CD14-positive monocyte (primary cell): Measurements from ENCODE around the gene LAMA4. TPM values are rescaled to one million over a fixed set of nuclear protein-coding genes. Genes with fewer than 3 reads are reported as not detected.

Experiments
- DNase-seq, 3 donors: peaks; one replicate each; pipeline ENCODE4 v3.0.0-alpha.2; 2011 to 2022
- H2AFZ ChIP-seq: 2 replicates; pipeline ENCODE4 v1.6.0; 2012; ENCODE audit warnings: mild to moderate bottlenecking, low read depth, low read length, inconsistent platforms; ENCODE audit not compliant: insufficient read depth, poor library complexity, severe bottlenecking
- H3K27ac ChIP-seq, 2 donors: 1 replicate in 1 of 2; 2 replicates in 1 of 2; pipeline ENCODE4 v1.5.1; 2012 to 2013; ENCODE audit warnings: low read length in 2 of 2, control low read depth in 1 of 2, inconsistent platforms in 1 of 2, low read depth in 1 of 2, mild to moderate bottlenecking in 1 of 2
- H3K27me3 ChIP-seq, 2 donors: one replicate each; pipeline versions ENCODE4 v1.6.0 to v1.6.1; 2011 to 2013; ENCODE audit warnings: low read length in 2 of 2; ENCODE audit not compliant: control insufficient read depth in 2 of 2, insufficient read depth in 2 of 2
- H3K36me3 ChIP-seq, 2 donors: replicated peaks in 1 of 2; 1 replicate in 1 of 2; 2 replicates in 1 of 2; pipeline versions ENCODE4 v1.5.1 to v1.6.1; 2012 to 2013; ENCODE audit warnings: low read length in 2 of 2, control low read depth in 1 of 2, inconsistent platforms in 1 of 2, mild to moderate bottlenecking in 1 of 2; ENCODE audit not compliant: insufficient read depth in 2 of 2, control insufficient read depth in 1 of 2
- H3K4me1 ChIP-seq, 2 donors: 1 replicate in 1 of 2; 2 replicates in 1 of 2; pipeline versions ENCODE4 v1.5.1 to v1.6.1; 2012 to 2013; ENCODE audit warnings: low read length in 2 of 2, control low read depth in 1 of 2, inconsistent platforms in 1 of 2, mild to moderate bottlenecking in 1 of 2, moderate library complexity in 1 of 2; ENCODE audit not compliant: insufficient read depth in 2 of 2, control insufficient read depth in 1 of 2
- H3K4me2 ChIP-seq: replicated peaks from 2 replicates; pipeline ENCODE3; 2012; ENCODE audit warnings: low read length, moderate library complexity, mild to moderate bottlenecking; ENCODE audit not compliant: poor library complexity, severe bottlenecking; ENCODE audit errors: extremely low read depth
- H3K4me3 ChIP-seq, 3 experiments: fragments of 200-600 bp in 1 of 3; sonication (generic) in 1 of 3; replicated peaks in 1 of 3; 1 replicate in 2 of 3; 2 replicates in 1 of 3; pipeline ENCODE4 v1.5.1; 2011 to 2013; ENCODE audit warnings: low read length in 3 of 3, mild to moderate bottlenecking in 3 of 3, control low read depth in 2 of 3, low read depth in 2 of 3, inconsistent platforms in 1 of 3, moderate library complexity in 1 of 3
- H3K79me2 ChIP-seq: 2 replicates; pipeline ENCODE4 v1.6.0; 2012; ENCODE audit warnings: mild to moderate bottlenecking, control low read depth, inconsistent platforms, low read length, moderate library complexity; ENCODE audit not compliant: insufficient read depth
- H3K9ac ChIP-seq: 2 replicates; pipeline ENCODE4 v1.6.0; 2017; ENCODE audit warnings: low read length, mild to moderate bottlenecking; ENCODE audit not compliant: insufficient read depth, poor library complexity, severe bottlenecking
- H3K9me3 ChIP-seq, 2 donors: replicated peaks in 1 of 2; 1 replicate in 1 of 2; 2 replicates in 1 of 2; pipeline versions ENCODE4 v1.5.1 to v1.6.1; 2012 to 2013; ENCODE audit warnings: low read length in 2 of 2, control low read depth in 1 of 2; ENCODE audit not compliant: control insufficient read depth in 1 of 2, insufficient read depth in 1 of 2
- H4K20me1 ChIP-seq: 2 replicates; pipeline ENCODE4 v1.6.0; 2012; ENCODE audit warnings: mild to moderate bottlenecking, low read length, control low read depth, moderate library complexity; ENCODE audit not compliant: insufficient read depth
- H3K27ac Mint-ChIP-seq, 7 donors: one replicate each; pipeline ENCODE4 v1.8.0; 2020; ENCODE audit warnings: mild to moderate bottlenecking in 7 of 7, mixed read lengths in 7 of 7, moderate library complexity in 6 of 7, inconsistent platforms in 2 of 7
- H3K27me3 Mint-ChIP-seq, 3 donors: one replicate each; pipeline ENCODE4 v1.8.0; 2021 to 2022; ENCODE audit warnings: low read depth in 3 of 3, mild to moderate bottlenecking in 3 of 3, mixed read lengths in 3 of 3, moderate library complexity in 3 of 3, inconsistent platforms in 1 of 3
- H3K36me3 Mint-ChIP-seq, 2 donors: one replicate each; pipeline ENCODE4 v1.8.0; 2020; ENCODE audit warnings: mixed read lengths in 2 of 2, inconsistent platforms in 1 of 2, mild to moderate bottlenecking in 1 of 2
- H3K4me1 Mint-ChIP-seq: one replicate; pipeline ENCODE4 v1.8.0; 2020; ENCODE audit warnings: mild to moderate bottlenecking, mixed read lengths
- H3K4me3 Mint-ChIP-seq, 2 donors: one replicate each; pipeline ENCODE4 v1.8.0; 2020; ENCODE audit warnings: mild to moderate bottlenecking in 2 of 2, mixed read lengths in 2 of 2, moderate library complexity in 1 of 2
- H3K9me3 Mint-ChIP-seq, 7 donors: one replicate each; pipeline ENCODE4 v1.8.0; 2020 to 2022; ENCODE audit warnings: mixed read lengths in 7 of 7, mild to moderate bottlenecking in 6 of 7, moderate library complexity in 6 of 7, inconsistent platforms in 2 of 7
- WGBS: methylation state at CpG from one replicate; pipeline ENCODE4 v1.1.5; 2013; ENCODE audit warnings: missing lambda C conversion rate; ENCODE audit not compliant: insufficient coverage; 5-methylcytosine and 5-hydroxymethylcytosine counted together
- intact Hi-C, 2 donors: fragments of 100-400 bp; cut with micrococcal nuclease; formaldehyde crosslinking; loops; one replicate each; pipeline versions ENCODE4 v1.15.0 to v1.15.1; 2023
- polyA plus RNA-seq, 3 donors: library from polyadenylated mRNA; depleted of rRNA in 1 of 3; unstranded in 2 of 3; stranded (reverse) in 1 of 3; fragments of 300-500 nt in 2 of 3; fragments of >200 nt in 1 of 3; fragmentation: Illumina TruSeq in 2 of 3; gene quantifications; 1 replicate in 2 of 3; 2 replicates in 1 of 3; pipeline ENCODE4 v1.2.3, GENCODE V29; 2012 to 2021
- TF ChIP-seq, protein P1 (sequence below): fragments of 200-600 bp; IDR thresholded peaks from one replicate; pipeline ENCODE4 v1.8.0; 2022; ENCODE audit warnings: antibody characterized with exemption, mild to moderate bottlenecking

Gene LAMA4
- polyA plus RNA-seq, 3 donors, result not detected

DNA sequence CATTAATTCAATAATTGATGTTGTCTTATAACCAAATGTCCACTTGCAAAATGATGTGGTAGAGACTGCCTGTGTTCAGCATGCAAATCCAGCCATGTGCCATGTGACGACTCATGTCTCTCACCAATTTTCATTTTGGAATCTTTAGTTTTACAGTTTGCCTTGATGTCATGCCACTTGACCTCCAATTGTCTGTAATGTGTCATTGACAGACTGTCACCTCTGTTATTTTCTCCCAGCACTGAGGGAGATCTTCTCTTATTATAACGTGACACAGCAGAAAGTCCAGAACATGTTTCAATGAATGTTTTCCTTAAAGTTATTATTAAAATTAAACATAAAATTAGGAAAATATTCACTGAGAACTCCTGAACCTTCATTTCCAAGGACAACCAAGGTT is 56.7 kb downstream of the LAMA4 start:
- peaks cover 0 to 4% of the 10 kb centered on the region in 2 donors for H3K9me3 ChIP-seq
- TF ChIP-seq, protein P1, sequence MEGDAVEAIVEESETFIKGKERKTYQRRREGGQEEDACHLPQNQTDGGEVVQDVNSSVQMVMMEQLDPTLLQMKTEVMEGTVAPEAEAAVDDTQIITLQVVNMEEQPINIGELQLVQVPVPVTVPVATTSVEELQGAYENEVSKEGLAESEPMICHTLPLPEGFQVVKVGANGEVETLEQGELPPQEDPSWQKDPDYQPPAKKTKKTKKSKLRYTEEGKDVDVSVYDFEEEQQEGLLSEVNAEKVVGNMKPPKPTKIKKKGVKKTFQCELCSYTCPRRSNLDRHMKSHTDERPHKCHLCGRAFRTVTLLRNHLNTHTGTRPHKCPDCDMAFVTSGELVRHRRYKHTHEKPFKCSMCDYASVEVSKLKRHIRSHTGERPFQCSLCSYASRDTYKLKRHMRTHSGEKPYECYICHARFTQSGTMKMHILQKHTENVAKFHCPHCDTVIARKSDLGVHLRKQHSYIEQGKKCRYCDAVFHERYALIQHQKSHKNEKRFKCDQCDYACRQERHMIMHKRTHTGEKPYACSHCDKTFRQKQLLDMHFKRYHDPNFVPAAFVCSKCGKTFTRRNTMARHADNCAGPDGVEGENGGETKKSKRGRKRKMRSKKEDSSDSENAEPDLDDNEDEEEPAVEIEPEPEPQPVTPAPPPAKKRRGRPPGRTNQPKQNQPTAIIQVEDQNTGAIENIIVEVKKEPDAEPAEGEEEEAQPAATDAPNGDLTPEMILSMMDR, result no peak
- H3K4me1 ChIP-seq, result no peaks in the 10 kb centered on the region
- no peaks in the 10 kb centered on the region for H3K27me3 ChIP-seq
- H2AFZ ChIP-seq, result no peak overlapping the region
- no peak overlapping the region for H3K4me2 ChIP-seq
- H3K4me1 Mint-ChIP-seq, result no peaks in the 10 kb centered on the region
- WGBS, result 100% methylated on average over 1 of the region's 2 CpGs
- no peak for DNase-seq
- H4K20me1 ChIP-seq, result no peaks in the 10 kb centered on the region
- H3K27ac Mint-ChIP-seq, result peak overlapping the region in 1 of 7 donors; percentile 22
- H3K9ac ChIP-seq, result no peak overlapping the region
- no peak overlapping the region for H3K4me3 Mint-ChIP-seq
- H3K9me3 Mint-ChIP-seq, result peaks cover 0 to 5% (median 2%) of the 10 kb centered on the region in 7 donors
- H3K27me3 Mint-ChIP-seq, result peaks cover 0 to 4% (median 2%) of the 10 kb centered on the region in 3 donors
- H3K27ac ChIP-seq, result no peak overlapping the region
- no peaks in the 10 kb centered on the region for H3K36me3 ChIP-seq
- no peak overlapping the region for H3K4me3 ChIP-seq
- no peaks in the 10 kb centered on the region for H3K36me3 Mint-ChIP-seq
- H3K79me2 ChIP-seq, result no peaks in the 10 kb centered on the region
- intact Hi-C loops, result no loop called here

DNA sequence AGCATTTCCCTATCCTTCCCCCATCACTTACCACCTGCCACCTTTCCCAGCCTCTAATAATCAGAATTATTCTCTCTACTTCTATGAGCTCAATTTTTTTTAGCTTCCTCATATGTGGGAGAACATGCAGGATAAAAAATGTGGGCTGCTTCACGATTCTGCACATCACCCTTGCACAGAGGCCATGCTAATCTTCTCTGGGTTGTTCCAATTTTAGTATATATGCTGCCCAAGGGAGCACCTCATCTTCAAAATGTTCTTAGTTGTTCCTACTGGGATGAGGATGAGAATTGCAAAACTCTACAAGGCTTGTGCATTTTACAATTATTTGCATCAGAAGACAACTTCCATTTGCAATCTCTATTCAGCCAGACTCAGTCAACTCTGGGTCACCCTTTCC is 58.1 kb downstream of the LAMA4 start:
- no CpG with 5 or more reads among the region's 1 CpG for WGBS
- intact Hi-C loops, result no loop called here

More for the DNA sequence above, 58.1 kb downstream of the LAMA4 start:
- peaks cover 0 to 5% (median 2%) of the 10 kb centered on the region in 7 donors for H3K9me3 Mint-ChIP-seq
- no peaks in the 10 kb centered on the region for H3K36me3 ChIP-seq
- H3K4me3 Mint-ChIP-seq, result no peak overlapping the region
- H3K9me3 ChIP-seq, result peaks cover 0 to 4% of the 10 kb centered on the region in 2 donors
- H3K36me3 Mint-ChIP-seq, result no peaks in the 10 kb centered on the region
- no peak for DNase-seq
- no peaks in the 10 kb centered on the region for H3K27me3 ChIP-seq
- H4K20me1 ChIP-seq, result no peaks in the 10 kb centered on the region
- H3K27me3 Mint-ChIP-seq, result peaks cover 0 to 2% (median 0%) of the 10 kb centered on the region in 3 donors
- H3K9ac ChIP-seq, result no peak overlapping the region
- no peak overlapping the region for H3K4me3 ChIP-seq
- H3K4me1 Mint-ChIP-seq, result no peaks in the 10 kb centered on the region
- H3K27ac Mint-ChIP-seq, result no peak overlapping the region
- H3K4me2 ChIP-seq, result no peak overlapping the region
- H3K27ac ChIP-seq, result no peak overlapping the region
- TF ChIP-seq, protein P1, result no peak
- H3K79me2 ChIP-seq, result no peaks in the 10 kb centered on the region
- H2AFZ ChIP-seq, result no peak overlapping the region
- no peaks in the 10 kb centered on the region for H3K4me1 ChIP-seq
